ENCODE results near the gene SMIM5. TPM values are rescaled to one million over a fixed set of nuclear protein-coding genes. Genes with fewer than 3 reads are reported as not detected.
A peak's percentile ranks its signal among the peaks of the same experiment; 100 is the strongest.

Gene SMIM5
- polyA plus RNA-seq, 1 experiment, result not detected

GRCh38 chr17:75589012-75589918, 44.0 kb upstream of the SMIM5 start:
- Histone ChIP-seq H3K36me3 (ENCODE audit: control insufficient read depth, insufficient read depth, low read length) (no peaks in the 10 kb centered on the region), H3K27me3 (ENCODE audit: control insufficient read depth, insufficient read depth, low read length) (peaks cover 18% of the 10 kb centered on the region), H3K4me3 (ENCODE audit: low read depth, low read length) (peak overlapping the region; percentile 54)
- DNase-seq (ENCODE audit: low read depth), result no peak
- POLR2A ChIA-PET, result no interaction called here
- TF ChIP-seq CTCF (IDR thresholded peaks at IDR 0.05; ENCODE audit: insufficient read depth, low read depth, low read length), result peak; percentile 41
- CTCF ChIA-PET, result interaction anchor here (0.6 to 3.0 kb wide), 11 partner anchors 9 to 164 kb away, joined by 3 to 22 read pairs (median 5); partner anchors contain the start of gene SMIM5

- Histone ChIP-seq H3K27me3 (ENCODE audit: control insufficient read depth, insufficient read depth, low read length) (peaks cover 16% of the 10 kb centered on the region), H3K4me3 (ENCODE audit: low read depth, low read length) (peak overlapping the region; percentile 54), H3K36me3 (ENCODE audit: control insufficient read depth, insufficient read depth, low read length) (no peaks in the 10 kb centered on the region)
- ChIA-PET POLR2A (no interaction called here), CTCF (interaction anchor here (0.6 to 3.0 kb wide), 8 partner anchors 9 to 163 kb away, joined by 3 to 22 read pairs (median 4); partner anchors contain the start of gene SMIM5)
- no peak for DNase-seq (ENCODE audit: low read depth)
- no peak for TF ChIP-seq CTCF (IDR thresholded peaks at IDR 0.05; ENCODE audit: insufficient read depth, low read depth, low read length)
Observed at GRCh38 chr17:75589919-75590303, 43.3 kb upstream of the SMIM5 start.

DNA sequence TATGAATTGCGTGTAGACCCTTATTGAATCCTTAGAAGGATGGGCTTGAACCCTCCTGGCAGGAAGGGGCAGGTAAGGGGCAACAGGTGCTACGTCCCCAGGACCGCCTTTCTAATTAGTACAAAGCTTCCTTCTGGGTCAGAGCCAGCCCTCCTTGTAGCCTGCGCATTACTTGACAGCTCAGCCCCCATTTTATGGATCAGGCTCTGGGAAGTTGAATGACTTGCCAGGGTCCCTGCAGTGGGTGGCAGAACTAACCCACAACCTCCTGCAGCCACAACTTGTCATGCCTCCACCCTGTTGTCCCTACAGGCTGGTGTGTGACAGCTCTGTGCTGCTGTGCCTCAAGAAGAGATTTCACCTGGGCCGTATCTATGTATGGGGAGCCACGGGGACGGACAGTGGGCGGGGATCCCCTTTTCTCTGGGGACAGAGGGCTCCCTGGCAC, 42.9 kb upstream of the SMIM5 start:
- TF ChIP-seq CTCF (IDR thresholded peaks at IDR 0.05; ENCODE audit: insufficient read depth, low read depth, low read length), result no peak
- Histone ChIP-seq H3K4me3 (ENCODE audit: low read depth, low read length) (no peak overlapping the region), H3K27me3 (ENCODE audit: control insufficient read depth, insufficient read depth, low read length) (peaks cover 13% of the 10 kb centered on the region), H3K36me3 (ENCODE audit: control insufficient read depth, insufficient read depth, low read length) (no peaks in the 10 kb centered on the region)
- CTCF ChIA-PET, result interaction anchor here (1.0 to 3.0 kb wide), 7 partner anchors 9 to 163 kb away, joined by 3 to 22 read pairs (median 5); partner anchors contain the start of gene SMIM5
- POLR2A ChIA-PET, result no interaction called here
- DNase-seq (ENCODE audit: low read depth), result no peak

GRCh38 chr17:75590849-75591721, 42.1 kb upstream of the SMIM5 start:
- TF ChIP-seq CTCF (IDR thresholded peaks at IDR 0.05; ENCODE audit: insufficient read depth, low read depth, low read length), result no peak
- H3K36me3 ChIP-seq (ENCODE audit: control insufficient read depth, insufficient read depth, low read length), result no peaks in the 10 kb centered on the region
- ChIA-PET CTCF (interaction anchor here (1.0 to 3.0 kb wide), 9 partner anchors 10 to 162 kb away, joined by 3 to 22 read pairs (median 5); partner anchors contain the start of gene SMIM5), POLR2A (no interaction called here)
- no peak for DNase-seq (ENCODE audit: low read depth)
- no peak overlapping the region for H3K4me3 ChIP-seq (ENCODE audit: low read depth, low read length)
- H3K27me3 ChIP-seq (ENCODE audit: control insufficient read depth, insufficient read depth, low read length), result peaks cover 13% of the 10 kb centered on the region
